ENCODE measurements around the gene WDR38.
A peak's percentile ranks its signal among the peaks of the same experiment; 100 is the strongest.

Gene WDR38

DNA sequence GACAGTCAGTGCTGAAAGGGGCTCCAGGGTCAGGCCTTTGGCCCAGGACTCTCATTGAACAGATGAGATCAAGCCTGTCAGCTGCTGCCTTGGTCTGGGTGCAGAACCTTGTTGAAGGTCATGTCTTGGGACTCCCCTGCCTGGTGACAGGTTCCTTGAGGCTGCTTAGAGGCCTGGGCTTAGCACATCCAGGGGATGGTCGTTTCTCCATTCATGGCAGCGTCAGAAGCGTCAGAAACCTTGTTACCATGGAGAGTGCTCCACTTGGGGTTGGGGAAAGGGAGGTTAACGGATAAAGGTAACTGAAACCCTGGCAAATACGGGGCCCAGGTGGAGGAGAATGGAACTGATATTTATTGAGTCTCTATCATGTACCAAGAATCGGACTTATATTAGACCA, 17.5 kb downstream of the WDR38 start:
- Histone ChIP-seq H3K36me3 (ENCODE audit: control insufficient read depth in 1 of 2, insufficient read depth in 2 of 2, low read length in 2 of 2) (peaks cover 21 to 29% of the 10 kb centered on the region in 2 donors), H3K9me3 (ENCODE audit: control insufficient read depth in 1 of 2, low read length in 2 of 2) (no peaks in the 10 kb centered on the region), H3K27me3 (ENCODE audit: control insufficient read depth in 1 of 2, insufficient read depth in 2 of 2, low read length in 2 of 2) (no peaks in the 10 kb centered on the region), H3K27ac (ENCODE audit: low read depth, low read length) (peak overlapping the region; percentile 15), H3K9ac (ENCODE audit: low read depth in 1 of 2, low read length in 2 of 2) (peak overlapping the region; percentile 68 to 95), H3K4me1 (ENCODE audit: control insufficient read depth in 1 of 2, insufficient read depth in 2 of 2, low read length in 2 of 2) (peaks cover 33 to 42% of the 10 kb centered on the region in 2 donors), H3K4me3 (ENCODE audit: low read depth in 1 of 2, low read length in 2 of 2) (peak overlapping the region; percentile 80 to 96)

DNA sequence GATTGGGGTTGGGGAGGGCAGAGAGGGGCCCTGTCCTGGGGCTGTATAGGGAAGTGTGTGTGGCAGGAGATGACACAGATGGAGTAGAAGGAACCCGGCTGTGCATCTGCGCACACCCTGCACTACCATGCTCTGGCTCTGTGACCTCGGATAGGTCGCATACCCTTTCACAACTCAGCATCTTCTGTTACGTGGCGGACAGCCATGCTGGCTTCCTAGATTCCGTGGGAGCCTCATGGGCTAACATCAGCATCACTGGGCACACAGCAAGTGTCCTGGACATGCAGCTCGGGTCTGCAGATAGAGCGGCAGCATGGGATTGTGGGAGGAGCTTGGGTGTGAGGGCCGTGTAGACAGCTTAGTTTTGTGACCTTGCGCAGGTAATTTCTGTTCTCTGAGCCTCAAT, 17.9 kb downstream of the WDR38 start:
- Histone ChIP-seq H3K27ac (ENCODE audit: low read depth, low read length) (no peak overlapping the region), H3K27me3 (ENCODE audit: control insufficient read depth in 1 of 2, insufficient read depth in 2 of 2, low read length in 2 of 2) (no peaks in the 10 kb centered on the region), H3K9ac (ENCODE audit: low read depth in 1 of 2, low read length in 2 of 2) (peak overlapping the region; percentile 68 to 95), H3K36me3 (ENCODE audit: control insufficient read depth in 1 of 2, insufficient read depth in 2 of 2, low read length in 2 of 2) (peaks cover 23 to 34% of the 10 kb centered on the region in 2 donors), H3K9me3 (ENCODE audit: control insufficient read depth in 1 of 2, low read length in 2 of 2) (no peaks in the 10 kb centered on the region), H3K4me1 (ENCODE audit: control insufficient read depth in 1 of 2, insufficient read depth in 2 of 2, low read length in 2 of 2) (peaks cover 33 to 42% of the 10 kb centered on the region in 2 donors), H3K4me3 (ENCODE audit: low read depth in 1 of 2, low read length in 2 of 2) (peak overlapping the region; percentile 80 to 96)

DNA sequence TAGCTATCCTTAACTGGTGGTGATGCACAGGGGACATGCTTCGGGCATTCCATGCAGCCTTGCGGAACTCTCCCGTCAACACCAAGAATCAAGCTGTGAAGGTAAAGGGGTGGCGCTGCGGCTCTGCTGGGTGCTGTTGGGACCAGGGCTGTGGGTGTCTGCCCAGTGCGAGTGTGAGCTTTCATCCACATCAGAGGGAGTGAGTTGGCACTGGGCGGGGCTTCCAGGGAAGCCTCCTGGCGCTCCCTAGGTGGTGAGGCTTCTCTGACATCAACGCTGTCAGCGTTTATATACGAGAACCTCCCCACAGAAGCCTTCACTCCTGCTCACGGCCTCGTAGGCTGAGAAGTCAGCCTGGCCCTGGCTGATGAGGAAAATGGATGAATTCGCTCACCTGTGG, 20.4 kb downstream of the WDR38 start:
- H3K27ac ChIP-seq (ENCODE audit: low read depth, low read length): no peak overlapping the region
- no peak overlapping the region for H3K9ac ChIP-seq (ENCODE audit: low read depth in 1 of 2, low read length in 2 of 2)
- peaks cover 39 to 57% of the 10 kb centered on the region in 2 donors for H3K36me3 ChIP-seq (ENCODE audit: control insufficient read depth in 1 of 2, insufficient read depth in 2 of 2, low read length in 2 of 2)
- no peaks in the 10 kb centered on the region for H3K27me3 ChIP-seq (ENCODE audit: control insufficient read depth in 1 of 2, insufficient read depth in 2 of 2, low read length in 2 of 2)
- H3K4me1 ChIP-seq (ENCODE audit: control insufficient read depth in 1 of 2, insufficient read depth in 2 of 2, low read length in 2 of 2): peaks cover 32 to 33% of the 10 kb centered on the region in 2 donors
- no peaks in the 10 kb centered on the region for H3K9me3 ChIP-seq (ENCODE audit: control insufficient read depth in 1 of 2, low read length in 2 of 2)
- no peak overlapping the region for H3K4me3 ChIP-seq (ENCODE audit: low read depth in 1 of 2, low read length in 2 of 2)

DNA sequence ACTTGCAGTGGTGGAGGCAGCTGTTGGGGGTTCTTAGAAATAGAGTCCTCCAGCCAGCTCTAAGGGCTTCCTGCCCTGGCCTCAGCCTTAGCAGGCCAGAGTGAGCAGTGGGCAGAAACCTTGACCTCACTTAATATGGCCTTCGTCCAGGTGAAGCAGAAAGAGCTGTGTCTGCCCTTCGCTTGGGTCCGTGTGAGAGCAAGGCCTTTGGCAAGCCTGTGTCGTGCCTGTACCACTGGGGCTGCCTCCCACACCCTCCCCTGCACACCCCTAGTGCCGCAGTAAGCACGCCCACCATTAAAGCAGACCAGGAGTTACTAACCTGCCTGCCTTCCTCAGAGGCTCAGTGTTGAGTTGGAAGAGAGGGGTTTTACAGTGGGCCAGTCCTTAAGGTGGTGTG, 22.2 kb downstream of the WDR38 start:
- H3K4me3 ChIP-seq (ENCODE audit: low read depth in 1 of 2, low read length in 2 of 2): no peak overlapping the region
- no peak overlapping the region for H3K27ac ChIP-seq (ENCODE audit: low read depth, low read length)
- peaks cover 46 to 75% of the 10 kb centered on the region in 2 donors for H3K36me3 ChIP-seq (ENCODE audit: control insufficient read depth in 1 of 2, insufficient read depth in 2 of 2, low read length in 2 of 2)

DNA sequence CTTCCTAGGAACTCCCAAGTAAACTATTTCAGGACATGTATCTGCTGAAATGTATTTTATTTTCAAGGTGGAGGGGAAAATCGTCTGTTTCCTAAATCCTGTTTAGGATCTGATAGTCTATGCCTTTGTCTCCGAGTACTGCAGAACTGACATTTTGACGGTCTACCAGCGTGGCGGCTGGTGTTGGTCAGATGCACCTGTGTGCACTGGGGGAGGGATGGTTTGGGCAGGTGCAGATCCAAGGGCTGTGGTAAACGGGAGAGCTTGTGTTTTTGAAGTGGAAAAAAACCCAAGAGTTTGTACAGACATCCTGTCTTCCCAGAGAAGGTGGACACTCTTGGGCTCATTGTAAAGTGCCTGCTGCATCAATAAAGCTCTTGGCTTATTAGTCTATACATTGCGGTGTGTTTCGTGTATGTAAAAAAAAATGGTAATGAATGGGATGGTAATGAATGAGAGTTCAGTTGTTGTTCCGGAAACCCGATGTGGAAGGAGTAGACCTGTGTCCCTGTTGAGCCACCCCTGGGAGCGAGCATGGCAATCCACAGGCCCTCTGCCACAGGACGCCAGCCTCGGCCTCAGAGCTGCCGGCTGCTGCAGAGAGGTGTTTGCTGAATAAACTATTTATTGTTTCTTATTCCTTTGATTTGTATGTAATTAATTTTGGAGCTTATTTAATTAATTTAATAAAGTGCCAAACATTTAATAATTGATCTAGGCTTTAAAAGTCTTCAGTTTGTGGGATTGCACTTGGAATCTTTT, 23.9 kb downstream of the WDR38 start:
- H3K36me3 ChIP-seq (ENCODE audit: control insufficient read depth in 1 of 2, insufficient read depth in 2 of 2, low read length in 2 of 2): peaks cover 57 to 92% of the 10 kb centered on the region in 2 donors
- no peaks in the 10 kb centered on the region for H3K9me3 ChIP-seq (ENCODE audit: control insufficient read depth in 1 of 2, low read length in 2 of 2)
- H3K9ac ChIP-seq (ENCODE audit: low read depth in 1 of 2, low read length in 2 of 2): no peak overlapping the region
- H3K27me3 ChIP-seq (ENCODE audit: control insufficient read depth in 1 of 2, insufficient read depth in 2 of 2, low read length in 2 of 2): no peaks in the 10 kb centered on the region
- peaks cover 9 to 14% of the 10 kb centered on the region in 2 donors for H3K4me1 ChIP-seq (ENCODE audit: control insufficient read depth in 1 of 2, insufficient read depth in 2 of 2, low read length in 2 of 2)
- no peak overlapping the region for H3K4me3 ChIP-seq (ENCODE audit: low read depth in 1 of 2, low read length in 2 of 2)
- H3K27ac ChIP-seq (ENCODE audit: low read depth, low read length): no peak overlapping the region

More for the DNA sequence above, 22.2 kb downstream of the WDR38 start:
- Histone ChIP-seq H3K9ac (ENCODE audit: low read depth in 1 of 2, low read length in 2 of 2) (no peak overlapping the region), H3K4me1 (ENCODE audit: control insufficient read depth in 1 of 2, insufficient read depth in 2 of 2, low read length in 2 of 2) (peaks cover 24 to 31% of the 10 kb centered on the region in 2 donors), H3K9me3 (ENCODE audit: control insufficient read depth in 1 of 2, low read length in 2 of 2) (no peaks in the 10 kb centered on the region), H3K27me3 (ENCODE audit: control insufficient read depth in 1 of 2, insufficient read depth in 2 of 2, low read length in 2 of 2) (no peaks in the 10 kb centered on the region)

DNA sequence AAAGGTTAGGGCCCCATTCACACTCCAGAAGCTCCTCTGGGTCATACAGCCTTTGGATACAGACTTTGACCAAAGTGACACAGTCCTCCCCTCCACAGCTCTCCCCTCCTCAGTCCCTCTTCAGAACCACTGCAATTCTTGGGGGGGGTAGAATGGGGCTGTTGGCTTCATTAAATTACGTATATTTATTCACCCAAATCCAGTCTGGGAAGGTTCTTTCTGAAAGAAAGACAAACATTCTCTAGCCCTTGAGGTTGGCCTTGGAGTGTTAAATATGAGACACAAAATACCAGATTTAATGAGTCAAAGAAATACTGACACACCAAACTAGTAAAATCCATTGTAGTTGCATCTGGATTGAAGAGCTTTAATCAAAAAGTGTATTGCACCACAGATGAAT, 24.8 kb downstream of the WDR38 start:
- Histone ChIP-seq H3K4me3 (ENCODE audit: low read depth in 1 of 2, low read length in 2 of 2) (no peak overlapping the region), H3K27me3 (ENCODE audit: control insufficient read depth in 1 of 2, insufficient read depth in 2 of 2, low read length in 2 of 2) (no peaks in the 10 kb centered on the region), H3K36me3 (ENCODE audit: control insufficient read depth in 1 of 2, insufficient read depth in 2 of 2, low read length in 2 of 2) (peaks cover 58 to 97% of the 10 kb centered on the region in 2 donors), H3K4me1 (ENCODE audit: control insufficient read depth in 1 of 2, insufficient read depth in 2 of 2, low read length in 2 of 2) (peaks cover 7 to 8% of the 10 kb centered on the region in 2 donors), H3K9me3 (ENCODE audit: control insufficient read depth in 1 of 2, low read length in 2 of 2) (no peaks in the 10 kb centered on the region), H3K9ac (ENCODE audit: low read depth in 1 of 2, low read length in 2 of 2) (no peak overlapping the region), H3K27ac (ENCODE audit: low read depth, low read length) (no peak overlapping the region)

DNA sequence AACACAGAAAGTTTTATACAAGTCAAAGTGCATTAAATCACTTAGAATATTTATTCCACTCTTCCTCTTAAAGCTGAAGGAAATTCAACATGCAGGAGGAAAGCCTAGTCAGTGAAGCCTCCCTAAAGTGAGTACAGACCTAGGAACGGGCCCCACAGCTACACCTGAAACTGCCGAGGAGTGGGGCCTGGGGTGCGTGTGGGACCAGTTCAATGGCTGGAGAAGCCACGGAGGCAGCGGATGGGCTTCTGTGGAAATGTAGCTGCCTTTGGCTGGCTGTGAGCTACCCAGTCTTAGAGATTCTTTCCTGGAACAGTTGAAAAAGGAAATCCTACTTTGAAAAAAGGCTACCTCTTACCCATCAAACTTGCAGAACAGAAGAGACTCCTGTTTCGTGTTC, 25.3 kb downstream of the WDR38 start:
- H3K9me3 ChIP-seq (ENCODE audit: control insufficient read depth in 1 of 2, low read length in 2 of 2): no peaks in the 10 kb centered on the region
- no peak overlapping the region for H3K4me3 ChIP-seq (ENCODE audit: low read depth in 1 of 2, low read length in 2 of 2)
- H3K36me3 ChIP-seq (ENCODE audit: control insufficient read depth in 1 of 2, insufficient read depth in 2 of 2, low read length in 2 of 2): peaks cover 54 to 92% of the 10 kb centered on the region in 2 donors
- peaks cover 2 to 5% of the 10 kb centered on the region in 2 donors for H3K4me1 ChIP-seq (ENCODE audit: control insufficient read depth in 1 of 2, insufficient read depth in 2 of 2, low read length in 2 of 2)
- H3K27me3 ChIP-seq (ENCODE audit: control insufficient read depth in 1 of 2, insufficient read depth in 2 of 2, low read length in 2 of 2): no peaks in the 10 kb centered on the region
- H3K9ac ChIP-seq (ENCODE audit: low read depth in 1 of 2, low read length in 2 of 2): no peak overlapping the region
- H3K27ac ChIP-seq (ENCODE audit: low read depth, low read length): no peak overlapping the region

DNA sequence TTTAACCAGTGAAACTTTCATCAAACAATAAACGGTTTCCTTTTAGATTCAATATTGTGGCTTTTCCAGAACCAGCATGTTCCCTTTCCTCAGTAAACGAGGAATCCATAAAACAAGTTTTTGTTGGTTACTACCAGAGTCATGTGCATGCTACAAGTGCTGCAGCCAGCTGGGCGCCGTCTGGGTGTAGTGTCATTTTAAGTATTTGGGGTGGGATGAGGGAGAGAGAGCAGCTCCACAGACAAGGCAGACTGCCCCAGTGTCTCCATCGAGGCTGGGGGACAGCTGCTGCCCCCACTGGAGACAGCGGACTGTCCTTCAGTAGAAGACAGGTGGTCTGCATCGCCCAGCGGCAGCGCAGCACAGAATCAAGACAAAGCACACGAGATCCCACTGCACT, 26.0 kb downstream of the WDR38 start:
- no peak overlapping the region for H3K27ac ChIP-seq (ENCODE audit: low read depth, low read length)
- no peaks in the 10 kb centered on the region for H3K27me3 ChIP-seq (ENCODE audit: control insufficient read depth in 1 of 2, insufficient read depth in 2 of 2, low read length in 2 of 2)
- H3K9me3 ChIP-seq (ENCODE audit: control insufficient read depth in 1 of 2, low read length in 2 of 2): no peaks in the 10 kb centered on the region
- H3K9ac ChIP-seq (ENCODE audit: low read depth in 1 of 2, low read length in 2 of 2): no peak overlapping the region
- no peaks in the 10 kb centered on the region for H3K4me1 ChIP-seq (ENCODE audit: control insufficient read depth in 1 of 2, insufficient read depth in 2 of 2, low read length in 2 of 2)
- H3K4me3 ChIP-seq (ENCODE audit: low read depth in 1 of 2, low read length in 2 of 2): no peak overlapping the region
- peaks cover 48 to 86% of the 10 kb centered on the region in 2 donors for H3K36me3 ChIP-seq (ENCODE audit: control insufficient read depth in 1 of 2, insufficient read depth in 2 of 2, low read length in 2 of 2)

DNA sequence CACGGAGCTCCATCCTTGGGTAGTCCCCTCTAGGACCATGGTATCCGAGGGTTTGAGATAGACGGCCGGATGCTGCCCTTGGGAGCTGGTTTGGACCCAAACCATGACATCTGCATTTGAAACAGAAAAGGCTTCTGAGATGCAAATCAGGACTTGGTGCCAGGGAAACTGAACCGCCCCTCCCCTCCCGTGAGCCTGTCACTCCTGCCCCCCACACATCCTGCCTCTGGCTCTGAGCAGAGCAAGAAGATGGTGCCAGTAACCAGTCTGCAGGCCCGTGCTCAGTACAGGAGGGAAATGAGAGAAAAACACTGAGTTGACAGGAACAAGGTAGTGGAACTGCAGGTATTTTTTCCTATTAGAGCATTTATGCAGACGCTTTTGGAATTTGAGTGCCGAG, 27.2 kb downstream of the WDR38 start:
- H3K27me3 ChIP-seq (ENCODE audit: control insufficient read depth in 1 of 2, insufficient read depth in 2 of 2, low read length in 2 of 2): no peaks in the 10 kb centered on the region
- no peak overlapping the region for H3K4me3 ChIP-seq (ENCODE audit: low read depth in 1 of 2, low read length in 2 of 2)
- peaks cover 46 to 83% of the 10 kb centered on the region in 2 donors for H3K36me3 ChIP-seq (ENCODE audit: control insufficient read depth in 1 of 2, insufficient read depth in 2 of 2, low read length in 2 of 2)
- H3K27ac ChIP-seq (ENCODE audit: low read depth, low read length): no peak overlapping the region
- H3K4me1 ChIP-seq (ENCODE audit: control insufficient read depth in 1 of 2, insufficient read depth in 2 of 2, low read length in 2 of 2): no peaks in the 10 kb centered on the region
- no peaks in the 10 kb centered on the region for H3K9me3 ChIP-seq (ENCODE audit: control insufficient read depth in 1 of 2, low read length in 2 of 2)
- H3K9ac ChIP-seq (ENCODE audit: low read depth in 1 of 2, low read length in 2 of 2): no peak overlapping the region

DNA sequence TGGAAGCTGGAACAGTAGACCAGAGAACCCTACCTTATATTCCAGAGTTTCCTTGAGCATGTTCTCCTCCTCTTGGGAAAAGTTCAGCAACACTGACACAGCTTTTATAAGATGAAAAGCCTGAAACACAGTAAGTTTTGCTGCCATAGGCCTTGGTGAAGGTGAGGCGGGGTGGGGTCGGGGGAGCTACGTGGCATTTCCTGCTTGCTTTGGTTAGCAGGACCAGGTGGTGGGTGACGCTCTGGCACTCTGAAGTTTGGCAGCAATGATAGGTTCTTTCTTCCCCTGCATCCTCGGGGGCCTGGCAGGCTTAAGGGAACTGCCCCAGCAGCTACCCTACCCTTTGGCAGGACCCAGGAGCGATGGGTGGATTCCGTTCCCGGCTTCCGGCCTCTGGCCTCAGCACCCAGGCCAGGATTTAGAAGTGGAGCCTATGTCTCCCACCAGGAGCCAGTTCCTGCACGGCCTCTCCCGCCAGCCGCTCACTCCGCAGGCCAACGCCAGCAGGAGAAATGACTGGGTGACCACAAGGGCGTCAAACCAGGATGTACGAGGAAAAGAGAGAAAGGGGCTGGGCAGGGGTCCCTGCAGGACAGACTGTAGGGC, 28.0 kb downstream of the WDR38 start:
- no peaks in the 10 kb centered on the region for H3K27me3 ChIP-seq (ENCODE audit: control insufficient read depth in 1 of 2, insufficient read depth in 2 of 2, low read length in 2 of 2)
- H3K27ac ChIP-seq (ENCODE audit: low read depth, low read length): no peak overlapping the region
- H3K36me3 ChIP-seq (ENCODE audit: control insufficient read depth in 1 of 2, insufficient read depth in 2 of 2, low read length in 2 of 2): peaks cover 49 to 84% of the 10 kb centered on the region in 2 donors
- no peak overlapping the region for H3K4me3 ChIP-seq (ENCODE audit: low read depth in 1 of 2, low read length in 2 of 2)
- H3K9me3 ChIP-seq (ENCODE audit: control insufficient read depth in 1 of 2, low read length in 2 of 2): no peaks in the 10 kb centered on the region
- H3K4me1 ChIP-seq (ENCODE audit: control insufficient read depth in 1 of 2, insufficient read depth in 2 of 2, low read length in 2 of 2): no peaks in the 10 kb centered on the region
- H3K9ac ChIP-seq (ENCODE audit: low read depth in 1 of 2, low read length in 2 of 2): no peak overlapping the region

All from duodenal mucosa (tissue), 2 donors.